Stimulated activated CD8-positive, alpha-beta memory T cell treated with anti-CD3 and anti-CD28 coated beads, Interleukin-12 subunit alpha, Interleukin-12 subunit beta, amount 100 ng/mL, for 4 hours (primary cell): ENCODE data around the gene SMAD3.

ENCODE experiments used
- DNase-seq: peaks from one replicate; pipeline ENCODE4 v3.0.0-alpha.2; 2020; ENCODE audit warnings: low read depth

Gene SMAD3

GRCh38 chr15:67241132-67241855 is 175.9 kb downstream of the SMAD3 start:
- no peak for DNase-seq

GRCh38 chr15:67242708-67243111 is 177.3 kb downstream of the SMAD3 start:
- no peak for DNase-seq
